B cell (primary cell): Measurements from ENCODE around the gene MXRA5. TPM values are rescaled to one million over a fixed set of nuclear protein-coding genes. Genes with fewer than 3 reads are reported as not detected.

Experiments used
- ATAC-seq: fragments of 200-7000 bp; cut with Tn5 transposase; one replicate; pipeline ENCODE4 v1.10.0; 2021; ENCODE audit warnings: low read depth, mild to moderate bottlenecking, moderate number of reproducible peaks, moderate library complexity
- CTCF ChIA-PET: fragments of 350-600 bp; sonication (Branson Sonifier 250); formaldehyde crosslinking; loops from one replicate; lab custom pipeline; 2021; ENCODE audit warnings: antibody characterized with exemption, inconsistent platforms; lab: Charles Lee
- POLR2A ChIA-PET: fragments of 350-600 bp; sonication (Branson Sonifier 250); formaldehyde crosslinking; loops from one replicate; lab custom pipeline; 2021; ENCODE audit warnings: antibody characterized with exemption; lab: Charles Lee
- DNase-seq: peaks from one replicate; pipeline ENCODE4 v3.0.0; 2013
- H2AFZ ChIP-seq: 2 replicates; pipeline ENCODE4 v1.6.1; 2012; ENCODE audit warnings: mild to moderate bottlenecking, low read depth, low read length; ENCODE audit not compliant: insufficient read depth, poor library complexity, severe bottlenecking
- H3K27ac ChIP-seq, 2 donors: 1 replicate in 1 of 2; 2 replicates in 1 of 2; pipeline ENCODE4 v1.5.1; 2012 to 2013; ENCODE audit warnings: low read length in 2 of 2, mild to moderate bottlenecking in 2 of 2, moderate library complexity in 1 of 2
- H3K27me3 ChIP-seq, 4 experiments: fragments of 200-600 bp in 1 of 4; sonication (generic) in 1 of 4; replicated peaks in 1 of 4; 1 replicate in 2 of 4; 2 replicates in 2 of 4; pipeline versions ENCODE4 v1.6.1 to v1.7.0; 2013 to 2016; ENCODE audit warnings: low read length in 3 of 4, mild to moderate bottlenecking in 2 of 4, mixed read lengths in 1 of 4, moderate library complexity in 1 of 4; ENCODE audit not compliant: insufficient read depth in 4 of 4, control insufficient read depth in 3 of 4; ENCODE audit errors: control extremely low read depth in 1 of 4
- H3K36me3 ChIP-seq, 2 experiments: replicated peaks in 1 of 2; 1 replicate in 1 of 2; 2 replicates in 1 of 2; pipeline versions ENCODE4 v1.6.1 to v1.7.1; 2013; ENCODE audit warnings: low read length in 1 of 2; ENCODE audit not compliant: insufficient read depth in 2 of 2, control insufficient read depth in 1 of 2; ENCODE audit errors: control extremely low read depth in 1 of 2, extremely low read depth in 1 of 2
- H3K4me1 ChIP-seq, 2 donors: fragments of 200-600 bp in 1 of 2; sonication (generic) in 1 of 2; 1 replicate in 1 of 2; 2 replicates in 1 of 2; pipeline versions ENCODE4 v1.5.1 to v1.6.1; 2013 to 2017; ENCODE audit warnings: low read length in 2 of 2; ENCODE audit not compliant: control insufficient read depth in 2 of 2, insufficient read depth in 2 of 2
- H3K4me2 ChIP-seq: replicated peaks from 2 replicates; pipeline ENCODE3; 2012; ENCODE audit warnings: mild to moderate bottlenecking, low read depth, low read length; ENCODE audit not compliant: poor library complexity, severe bottlenecking
- H3K4me3 ChIP-seq, 5 experiments: fragments of 200-600 bp in 1 of 5; sonication (generic) in 1 of 5; 1 replicate in 3 of 5; 2 replicates in 2 of 5; pipeline versions ENCODE4 v1.5.1 to v1.7.0; 2011 to 2016; ENCODE audit warnings: low read length in 4 of 5, mild to moderate bottlenecking in 4 of 5, low read depth in 2 of 5, control low read depth in 1 of 5, moderate library complexity in 1 of 5; ENCODE audit not compliant: insufficient read depth in 1 of 5; ENCODE audit errors: control extremely low read depth in 1 of 5, extremely low read depth in 1 of 5
- H3K79me2 ChIP-seq: fragments of 200-600 bp; sonication (generic); one replicate; pipeline ENCODE4 v1.6.0; 2016; ENCODE audit warnings: low read length; ENCODE audit not compliant: control insufficient read depth, insufficient read depth
- H3K9ac ChIP-seq: fragments of 200-600 bp; sonication (generic); 2 replicates; pipeline ENCODE4 v1.6.1; 2017; ENCODE audit warnings: mild to moderate bottlenecking, low read length, moderate library complexity
- H3K9me3 ChIP-seq, 3 donors: one replicate each; pipeline versions ENCODE4 v1.6.1 to v1.7.1; 2013; ENCODE audit warnings: low read length in 2 of 3; ENCODE audit not compliant: control insufficient read depth in 2 of 3, insufficient read depth in 1 of 3; ENCODE audit errors: control extremely low read depth in 1 of 3
- H4K20me1 ChIP-seq: 2 replicates; pipeline ENCODE4 v1.6.0; 2012; ENCODE audit warnings: mild to moderate bottlenecking, low read length; ENCODE audit not compliant: insufficient read depth, control insufficient read depth, poor library complexity, severe bottlenecking
- H3K27ac Mint-ChIP-seq: one replicate; pipeline ENCODE4 v1.8.0; 2021; ENCODE audit warnings: mixed read lengths
- H3K27me3 Mint-ChIP-seq: one replicate; pipeline ENCODE4 v1.8.0; 2021; ENCODE audit warnings: mixed read lengths
- H3K4me1 Mint-ChIP-seq: one replicate; pipeline ENCODE4 v1.8.0; 2021; ENCODE audit warnings: mixed read lengths
- H3K4me3 Mint-ChIP-seq: one replicate; pipeline ENCODE4 v1.8.0; 2021; ENCODE audit warnings: mixed read lengths
- H3K9me3 Mint-ChIP-seq: one replicate; pipeline ENCODE4 v1.8.0; 2022; ENCODE audit warnings: mixed read lengths; ENCODE audit not compliant: insufficient read depth
- EZH2 ChIP-seq: IDR thresholded peaks from 2 replicates; pipeline ENCODE4 v1.6.1; 2012; ENCODE audit warnings: borderline replicate concordance, low read depth, mild to moderate bottlenecking, moderate library complexity, low read length; ENCODE audit not compliant: insufficient read depth, poor library complexity, severe bottlenecking
- WGBS: methylation state at CpG from one replicate; pipeline ENCODE4 v1.1.5; 2013; ENCODE audit warnings: missing lambda C conversion rate; ENCODE audit not compliant: insufficient coverage; 5-methylcytosine and 5-hydroxymethylcytosine counted together
- intact Hi-C: fragments of 100-400 bp; cut with micrococcal nuclease; formaldehyde crosslinking; loops from one replicate; pipeline ENCODE4 v1.10.0; 2022
- polyA plus RNA-seq: library from polyadenylated mRNA; depleted of rRNA; stranded (reverse); fragments of >200 nt; gene quantifications from 2 replicates; pipeline ENCODE4 v1.2.3, GENCODE V29; 2012
- total RNA-seq, 2 donors: library from RNA; stranded (reverse); fragments of 120-200 nt in 1 of 2; gene quantifications; 1 replicate in 1 of 2; 2 replicates in 1 of 2; pipeline versions ENCODE4 v1.2.3 to v1.2.4, GENCODE V29; 2013 to 2022
- TF ChIP-seq, protein P1 (sequence below): fragments of 200-600 bp; IDR thresholded peaks from one replicate; pipeline ENCODE4 v1.8.0; 2022; ENCODE audit warnings: antibody characterized with exemption, mild to moderate bottlenecking

MXRA5 gene
- total and polyA plus RNA-seq, 2 donors (not counting 1 experiment from before 2014, with no cell fraction given) = not detected

DNA sequence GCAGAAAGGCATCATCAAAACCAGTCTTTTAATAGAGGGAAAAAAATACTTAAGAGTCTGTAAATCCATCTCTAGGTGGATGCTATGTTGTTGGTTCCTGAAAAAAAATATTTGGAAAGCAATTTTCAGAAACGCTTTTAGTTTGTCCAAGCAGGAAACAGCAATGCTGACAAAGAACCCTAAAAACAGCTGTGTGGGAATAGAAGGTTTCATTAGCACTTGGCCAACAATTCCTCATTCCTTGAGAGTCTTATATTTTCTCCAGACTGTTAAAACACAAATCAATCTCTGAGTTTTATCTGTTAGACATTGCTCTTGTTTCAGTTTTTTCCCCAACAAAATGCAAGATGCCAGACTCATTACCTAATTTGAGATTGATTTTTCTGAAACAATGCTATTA, 6.4 kb downstream of the MXRA5 start:
- Histone ChIP-seq H3K4me3 (no peak overlapping the region), H3K4me2 (no peak overlapping the region), H3K27me3 (no peaks in the 10 kb centered on the region), H4K20me1 (no peaks in the 10 kb centered on the region), H3K4me1 (no peaks in the 10 kb centered on the region), H3K9ac (no peak overlapping the region), H3K9me3 (peaks cover 0 to 2% (median 0%) of the 10 kb centered on the region in 3 donors), H3K36me3 (no peaks in the 10 kb centered on the region), H3K79me2 (no peaks in the 10 kb centered on the region), H2AFZ (no peak overlapping the region), H3K27ac (no peak overlapping the region)
- ChIA-PET POLR2A (no interaction called here), CTCF (no interaction called here)
- H3K4me1 Mint-ChIP-seq = no peaks in the 10 kb centered on the region
- TF ChIP-seq EZH2 = no peak
- TF ChIP-seq, protein P1, sequence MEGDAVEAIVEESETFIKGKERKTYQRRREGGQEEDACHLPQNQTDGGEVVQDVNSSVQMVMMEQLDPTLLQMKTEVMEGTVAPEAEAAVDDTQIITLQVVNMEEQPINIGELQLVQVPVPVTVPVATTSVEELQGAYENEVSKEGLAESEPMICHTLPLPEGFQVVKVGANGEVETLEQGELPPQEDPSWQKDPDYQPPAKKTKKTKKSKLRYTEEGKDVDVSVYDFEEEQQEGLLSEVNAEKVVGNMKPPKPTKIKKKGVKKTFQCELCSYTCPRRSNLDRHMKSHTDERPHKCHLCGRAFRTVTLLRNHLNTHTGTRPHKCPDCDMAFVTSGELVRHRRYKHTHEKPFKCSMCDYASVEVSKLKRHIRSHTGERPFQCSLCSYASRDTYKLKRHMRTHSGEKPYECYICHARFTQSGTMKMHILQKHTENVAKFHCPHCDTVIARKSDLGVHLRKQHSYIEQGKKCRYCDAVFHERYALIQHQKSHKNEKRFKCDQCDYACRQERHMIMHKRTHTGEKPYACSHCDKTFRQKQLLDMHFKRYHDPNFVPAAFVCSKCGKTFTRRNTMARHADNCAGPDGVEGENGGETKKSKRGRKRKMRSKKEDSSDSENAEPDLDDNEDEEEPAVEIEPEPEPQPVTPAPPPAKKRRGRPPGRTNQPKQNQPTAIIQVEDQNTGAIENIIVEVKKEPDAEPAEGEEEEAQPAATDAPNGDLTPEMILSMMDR = no peak
- peaks cover 13% of the 10 kb centered on the region for H3K27me3 Mint-ChIP-seq
- intact Hi-C loops = no loop called here
- ATAC-seq = no peak
- H3K27ac Mint-ChIP-seq = no peak overlapping the region
- H3K9me3 Mint-ChIP-seq = no peaks in the 10 kb centered on the region
- no peak for DNase-seq
- no peak overlapping the region for H3K4me3 Mint-ChIP-seq
- no CpG with 5 or more reads among the region's 1 CpG for WGBS

- no peaks in the 10 kb centered on the region for H3K9me3 Mint-ChIP-seq
- Histone ChIP-seq H3K27me3 (no peaks in the 10 kb centered on the region), H4K20me1 (no peaks in the 10 kb centered on the region), H3K9ac (no peak overlapping the region), H3K4me3 (no peak overlapping the region), H3K4me2 (no peak overlapping the region), H3K79me2 (no peaks in the 10 kb centered on the region), H3K4me1 (no peaks in the 10 kb centered on the region), H2AFZ (no peak overlapping the region), H3K9me3 (no peaks in the 10 kb centered on the region), H3K36me3 (no peaks in the 10 kb centered on the region), H3K27ac (no peak overlapping the region)
- intact Hi-C loops = no loop called here
- TF ChIP-seq EZH2 = no peak
- TF ChIP-seq, protein P1 = no peak
- H3K27ac Mint-ChIP-seq = no peak overlapping the region
- H3K4me1 Mint-ChIP-seq = no peaks in the 10 kb centered on the region
- H3K27me3 Mint-ChIP-seq = no peaks in the 10 kb centered on the region
- ChIA-PET POLR2A (no interaction called here), CTCF (no interaction called here)
- H3K4me3 Mint-ChIP-seq = no peak overlapping the region
- WGBS = 100% methylated on average over 2 of the region's 7 CpGs
- DNase-seq (no peak), ATAC-seq (no peak)
Observed at GRCh38 chrX:3326681-3327080, 19.8 kb downstream of the MXRA5 start.
